HG02798 (cell line): Measurements from ENCODE around the gene DHODH.
"Not testable (repeated sequence)": the region's sequence is repeated elsewhere in the genome, so short reads cannot be mapped to it uniquely, and the experiment has no call there.

Experiments used
- ATAC-seq: cut with Tn5 transposase; IDR thresholded peaks from one replicate; pipeline ENCODE4 v1.9.1; 2021; ENCODE audit warnings: mild to moderate bottlenecking; ENCODE audit not compliant: unreplicated experiment, poor library complexity

Gene DHODH

GRCh38 chr16:72050769-72051464 lies 42.4 kb downstream of the DHODH start:
- no peak for ATAC-seq

GRCh38 chr16:72051818-72052217 lies 43.3 kb downstream of the DHODH start:
- no peak for ATAC-seq

GRCh38 chr16:72054254-72054847 lies 45.8 kb downstream of the DHODH start, which contains the start of gene HP:
Gene HP, plus strand, starts transcription at chr16:72054505. Its CDS starts 148 bp downstream, at chr16:72054653.
- ATAC-seq: not testable (repeated sequence)

GRCh38 chr16:72055911-72056310 lies 47.4 kb downstream of the DHODH start:
- ATAC-seq: no peak

GRCh38 chr16:72057313-72057712 lies 48.8 kb downstream of the DHODH start:
- not testable (repeated sequence) for ATAC-seq

- ATAC-seq: not testable (repeated sequence)
Observed at GRCh38 chr16:72059060-72059459, 50.5 kb downstream of the DHODH start.

- ATAC-seq: no peak
Observed at GRCh38 chr16:72060405-72060804, 51.9 kb downstream of the DHODH start.

- ATAC-seq: no peak
Observed at GRCh38 chr16:72061564-72061963, 53.0 kb downstream of the DHODH start.

GRCh38 chr16:72064361-72064894 lies 55.9 kb downstream of the DHODH start:
- no peak for ATAC-seq

- no peak for ATAC-seq
Observed at GRCh38 chr16:72066747-72067146, 58.2 kb downstream of the DHODH start.

- ATAC-seq: no peak
Observed at GRCh38 chr16:72068930-72069329, 60.4 kb downstream of the DHODH start.

- ATAC-seq: no peak
Observed at GRCh38 chr16:72072514-72073342, 64.2 kb downstream of the DHODH start.

GRCh38 chr16:72073560-72074230 lies 65.2 kb downstream of the DHODH start:
- ATAC-seq: no peak

- ATAC-seq: not testable (repeated sequence)
Observed at GRCh38 chr16:72075067-72075466, 66.5 kb downstream of the DHODH start.
